ENCODE results near the gene NANOS3.

NANOS3 gene

GRCh38 chr19:13834244-13835069 lies 42.5 kb upstream of the NANOS3 start:
- DNase-seq (ENCODE audit: extremely low read depth, low read depth): no peak
- TF ChIP-seq, protein P1, sequence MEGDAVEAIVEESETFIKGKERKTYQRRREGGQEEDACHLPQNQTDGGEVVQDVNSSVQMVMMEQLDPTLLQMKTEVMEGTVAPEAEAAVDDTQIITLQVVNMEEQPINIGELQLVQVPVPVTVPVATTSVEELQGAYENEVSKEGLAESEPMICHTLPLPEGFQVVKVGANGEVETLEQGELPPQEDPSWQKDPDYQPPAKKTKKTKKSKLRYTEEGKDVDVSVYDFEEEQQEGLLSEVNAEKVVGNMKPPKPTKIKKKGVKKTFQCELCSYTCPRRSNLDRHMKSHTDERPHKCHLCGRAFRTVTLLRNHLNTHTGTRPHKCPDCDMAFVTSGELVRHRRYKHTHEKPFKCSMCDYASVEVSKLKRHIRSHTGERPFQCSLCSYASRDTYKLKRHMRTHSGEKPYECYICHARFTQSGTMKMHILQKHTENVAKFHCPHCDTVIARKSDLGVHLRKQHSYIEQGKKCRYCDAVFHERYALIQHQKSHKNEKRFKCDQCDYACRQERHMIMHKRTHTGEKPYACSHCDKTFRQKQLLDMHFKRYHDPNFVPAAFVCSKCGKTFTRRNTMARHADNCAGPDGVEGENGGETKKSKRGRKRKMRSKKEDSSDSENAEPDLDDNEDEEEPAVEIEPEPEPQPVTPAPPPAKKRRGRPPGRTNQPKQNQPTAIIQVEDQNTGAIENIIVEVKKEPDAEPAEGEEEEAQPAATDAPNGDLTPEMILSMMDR (IDR thresholded peaks at IDR 0.05; ENCODE audit: low read depth, low read length): no peak

DNA sequence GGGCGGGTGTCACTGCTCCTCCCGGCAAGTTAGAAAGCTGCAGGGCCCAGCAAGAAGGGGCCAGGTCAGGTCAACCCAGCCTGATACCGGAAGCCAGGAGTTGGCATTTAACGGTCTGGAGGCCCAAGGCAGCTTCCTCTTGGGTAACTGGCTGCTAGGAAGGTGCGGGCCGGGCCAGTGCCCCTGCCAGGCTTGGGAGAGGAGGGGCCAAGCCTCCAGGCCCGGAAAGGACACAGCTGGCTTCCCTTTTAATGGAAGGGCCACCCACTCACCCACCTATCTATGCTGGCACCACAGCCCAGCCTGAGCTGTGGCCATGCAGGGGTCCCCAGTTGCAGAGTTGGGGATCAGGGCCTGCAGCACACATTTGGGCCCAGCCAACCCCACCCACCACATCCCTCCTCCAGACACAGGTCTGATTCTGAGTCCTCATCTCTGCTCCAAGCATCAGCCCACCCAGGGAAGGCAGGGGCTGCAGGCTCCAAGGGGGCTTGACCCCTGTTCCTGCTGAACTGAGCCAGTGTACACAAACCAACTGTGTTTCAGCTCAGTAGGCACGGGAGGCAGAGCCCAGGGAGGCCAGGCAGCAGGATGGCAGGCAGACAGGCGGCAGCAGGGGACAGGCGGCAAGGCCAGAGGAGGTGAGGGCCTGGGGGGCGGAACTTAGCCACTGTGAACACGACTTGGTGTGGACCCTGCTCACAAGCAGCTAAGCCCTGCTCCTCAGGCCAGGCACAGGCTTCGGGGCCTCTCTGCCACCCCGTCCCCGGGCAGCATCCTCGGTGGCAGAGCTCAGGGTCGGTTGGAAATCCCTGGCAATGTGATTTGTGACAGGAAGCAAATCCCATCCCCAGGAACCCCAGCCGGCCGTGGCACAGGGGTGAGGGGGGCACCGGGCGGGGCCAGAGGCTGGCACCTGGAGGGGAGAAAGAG lies 40.9 kb upstream of the NANOS3 start:
- TF ChIP-seq, protein P1 (IDR thresholded peaks at IDR 0.05; ENCODE audit: low read depth, low read length): no peak
- no peak for DNase-seq (ENCODE audit: extremely low read depth, low read depth)

GRCh38 chr19:13838435-13839129 lies 38.4 kb upstream of the NANOS3 start:
- TF ChIP-seq, protein P1 (IDR thresholded peaks at IDR 0.05; ENCODE audit: low read depth, low read length): no peak
- no peak for DNase-seq (ENCODE audit: extremely low read depth, low read depth)

- no peak for DNase-seq (ENCODE audit: extremely low read depth, low read depth)
- TF ChIP-seq, protein P1 (IDR thresholded peaks at IDR 0.05; ENCODE audit: low read depth, low read length): no peak; the same call in 1 of the 2 replicates
Observed at GRCh38 chr19:13839130-13839937, 37.6 kb upstream of the NANOS3 start.

- DNase-seq (ENCODE audit: extremely low read depth, low read depth): no peak
- TF ChIP-seq, protein P1 (IDR thresholded peaks at IDR 0.05; ENCODE audit: low read depth, low read length): no peak
Observed at GRCh38 chr19:13839938-13840304, 37.0 kb upstream of the NANOS3 start.

DNA sequence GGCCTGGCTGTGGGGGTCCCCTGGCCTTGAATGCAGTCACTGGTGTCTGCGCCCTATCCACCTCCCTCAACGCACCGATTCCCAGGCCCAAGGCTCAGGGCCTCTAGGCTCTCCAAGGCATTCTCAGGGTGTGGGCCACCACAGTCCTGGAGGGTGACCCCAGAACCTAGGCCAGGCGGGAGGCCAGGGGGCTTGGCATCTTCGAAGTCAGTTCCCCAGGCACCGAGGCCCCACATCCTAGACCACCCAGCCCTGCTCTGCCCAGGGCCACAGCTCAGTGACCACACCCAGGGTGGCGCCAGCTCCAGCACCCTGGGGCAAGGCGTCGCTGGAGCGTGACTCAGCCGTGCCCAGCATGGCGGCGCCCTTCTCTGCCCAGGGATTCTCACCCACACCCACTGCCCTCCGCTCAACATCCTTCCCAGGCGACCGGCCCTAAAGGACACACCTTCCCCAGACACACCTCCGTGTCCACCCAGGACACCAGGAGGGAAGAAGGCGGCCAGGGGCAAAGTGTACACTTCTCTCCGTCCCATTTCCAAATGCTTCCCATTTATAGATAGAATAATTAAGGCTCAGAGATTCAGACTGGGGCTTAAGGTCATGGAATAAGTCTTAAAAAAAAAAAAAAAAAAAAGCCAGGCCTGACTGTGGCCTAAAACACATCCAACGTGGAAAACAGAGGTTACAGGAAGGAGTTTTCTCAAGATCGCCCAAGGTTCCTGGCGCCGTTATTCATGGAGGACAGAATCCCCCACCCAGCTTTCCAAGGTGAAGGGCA lies 36.4 kb upstream of the NANOS3 start:
- TF ChIP-seq, protein P1 (IDR thresholded peaks at IDR 0.05; ENCODE audit: low read depth, low read length): no peak
- no peak for DNase-seq (ENCODE audit: extremely low read depth, low read depth)

Measured in AG09319 (cell line).